HG02943 (cell line): ENCODE data around the gene WIPI1.
"Not testable (repeated sequence)": the region's sequence is repeated elsewhere in the genome, so short reads cannot be mapped to it uniquely, and the experiment has no call there.

ENCODE experiments used
- ATAC-seq: cut with Tn5 transposase; IDR thresholded peaks from one replicate; pipeline ENCODE4 v1.9.1; 2021; ENCODE audit warnings: mild to moderate bottlenecking, low read depth, moderate library complexity; ENCODE audit not compliant: unreplicated experiment

Gene WIPI1, protein sequence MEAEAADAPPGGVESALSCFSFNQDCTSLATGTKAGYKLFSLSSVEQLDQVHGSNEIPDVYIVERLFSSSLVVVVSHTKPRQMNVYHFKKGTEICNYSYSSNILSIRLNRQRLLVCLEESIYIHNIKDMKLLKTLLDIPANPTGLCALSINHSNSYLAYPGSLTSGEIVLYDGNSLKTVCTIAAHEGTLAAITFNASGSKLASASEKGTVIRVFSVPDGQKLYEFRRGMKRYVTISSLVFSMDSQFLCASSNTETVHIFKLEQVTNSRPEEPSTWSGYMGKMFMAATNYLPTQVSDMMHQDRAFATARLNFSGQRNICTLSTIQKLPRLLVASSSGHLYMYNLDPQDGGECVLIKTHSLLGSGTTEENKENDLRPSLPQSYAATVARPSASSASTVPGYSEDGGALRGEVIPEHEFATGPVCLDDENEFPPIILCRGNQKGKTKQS

DNA sequence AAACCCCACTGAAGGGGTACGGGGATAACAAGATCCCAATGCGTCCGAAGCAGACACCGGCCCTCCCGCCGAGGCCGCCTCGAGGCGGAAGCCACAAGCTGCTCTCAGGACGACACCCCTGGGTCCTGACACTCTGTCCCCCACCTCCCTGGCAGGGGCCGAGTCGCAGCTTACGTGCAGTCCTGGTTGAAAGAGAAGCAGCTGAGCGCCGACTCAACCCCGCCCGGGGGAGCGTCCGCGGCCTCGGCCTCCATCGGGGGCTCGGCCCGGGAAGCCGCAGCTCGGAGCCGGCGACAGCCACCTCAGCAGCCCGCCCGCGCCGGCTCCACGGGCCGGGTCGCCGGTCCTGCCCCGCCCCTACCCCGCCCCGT, at the start of gene WIPI1:
Gene WIPI1 (minus strand): TSS at position 329 of the 371 bp plus-strand sequence. CDS start 75 bp downstream, at position 254.
- peak; percentile 36 for ATAC-seq

DNA sequence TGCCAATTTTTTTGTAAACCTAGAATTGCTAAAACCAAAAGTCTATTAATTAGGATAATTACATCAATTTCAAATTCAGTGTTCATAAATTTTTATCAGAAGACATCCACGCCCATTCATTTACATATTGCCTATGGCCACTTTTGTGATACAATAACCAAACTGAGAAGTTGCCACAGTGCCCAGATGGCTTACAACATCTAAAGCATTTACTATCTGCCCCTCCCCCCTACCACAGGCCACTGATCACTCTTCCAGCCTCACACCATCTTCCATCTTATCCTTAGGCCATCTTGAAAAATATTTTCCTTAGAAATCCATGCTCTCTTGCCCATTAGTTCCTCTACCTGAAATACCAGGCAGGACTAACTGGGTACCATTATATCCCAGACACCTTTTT, 48.7 kb upstream of the WIPI1 start:
- ATAC-seq: no peak

DNA sequence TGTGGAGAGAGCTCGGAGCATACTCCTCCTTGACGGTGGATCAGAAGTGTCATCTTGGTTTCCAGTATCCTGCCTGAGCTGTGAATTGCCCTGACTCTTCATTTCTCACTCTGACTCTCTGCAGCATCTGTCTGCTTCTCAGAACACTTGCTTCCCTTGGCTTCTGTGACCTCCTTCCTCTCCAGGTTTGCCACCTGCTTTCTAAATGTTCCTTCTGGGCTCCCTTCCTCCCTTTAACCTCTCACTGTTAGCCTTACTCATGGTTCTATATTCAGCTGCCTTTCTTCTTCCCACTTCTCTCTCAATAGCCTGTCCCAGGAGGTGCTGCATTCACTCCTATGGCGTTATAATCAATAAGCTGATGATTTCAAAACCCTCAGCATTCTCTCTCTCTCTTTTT, 43.8 kb upstream of the WIPI1 start:
- no peak for ATAC-seq

DNA sequence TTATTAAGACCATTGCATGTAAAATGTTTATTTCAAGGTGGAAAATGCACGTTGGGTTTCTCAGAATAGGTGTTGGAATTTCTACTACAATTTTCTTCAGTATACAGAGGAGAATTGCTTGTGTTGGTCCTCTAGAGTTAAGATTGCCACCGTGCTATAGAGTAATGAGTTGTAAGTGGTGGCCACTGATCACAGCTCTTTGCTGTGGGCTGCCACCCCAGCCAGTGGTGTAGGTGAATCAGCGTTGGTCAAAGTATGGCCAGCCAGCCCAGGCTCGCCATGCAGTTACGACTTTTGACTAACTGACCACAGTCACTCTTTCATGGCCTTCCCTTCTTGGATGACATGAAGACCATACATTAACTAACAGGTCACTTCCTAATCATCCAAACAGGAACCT, 42.3 kb upstream of the WIPI1 start:
- no peak for ATAC-seq

DNA sequence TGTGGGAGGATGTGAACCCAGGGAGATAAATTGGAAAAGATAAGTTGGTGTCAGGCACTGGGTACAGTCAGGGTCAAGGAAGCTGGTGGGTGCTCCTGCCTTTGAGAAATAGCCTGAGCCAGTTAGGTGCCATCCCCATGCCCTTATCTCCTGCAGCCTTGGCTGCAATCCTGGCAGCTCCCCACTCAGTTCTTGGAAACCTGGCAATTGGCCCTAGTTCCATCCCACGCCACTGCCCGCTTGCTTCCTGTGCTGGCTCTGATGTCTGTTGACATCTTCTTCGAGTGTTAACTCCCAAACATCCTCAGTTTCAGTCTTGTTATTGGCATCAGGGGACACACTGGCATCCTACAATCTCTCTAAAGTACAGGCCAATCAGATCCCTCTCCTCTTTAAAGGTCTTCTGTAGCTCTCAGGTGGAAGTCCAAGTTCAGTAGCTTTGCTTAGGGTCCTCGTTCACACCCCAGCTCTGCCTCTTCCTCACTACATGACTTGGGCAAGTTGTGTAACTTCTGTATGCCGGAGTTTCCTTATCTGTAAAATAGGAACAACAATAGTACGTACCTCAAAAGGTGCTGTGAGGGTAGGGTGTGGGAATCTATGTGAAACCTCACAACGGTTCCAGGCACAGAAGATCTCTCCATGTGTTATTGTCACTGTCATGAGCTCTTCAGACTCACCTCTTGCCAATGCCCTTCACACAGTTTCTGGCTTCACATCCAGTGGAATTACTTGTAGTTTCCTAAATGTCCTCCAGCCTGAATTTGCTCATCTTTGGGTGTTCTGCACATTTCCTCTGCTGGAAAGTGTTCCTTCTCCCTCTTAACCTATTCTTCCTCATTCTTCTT, 41.4 kb upstream of the WIPI1 start:
- ATAC-seq: no peak

DNA sequence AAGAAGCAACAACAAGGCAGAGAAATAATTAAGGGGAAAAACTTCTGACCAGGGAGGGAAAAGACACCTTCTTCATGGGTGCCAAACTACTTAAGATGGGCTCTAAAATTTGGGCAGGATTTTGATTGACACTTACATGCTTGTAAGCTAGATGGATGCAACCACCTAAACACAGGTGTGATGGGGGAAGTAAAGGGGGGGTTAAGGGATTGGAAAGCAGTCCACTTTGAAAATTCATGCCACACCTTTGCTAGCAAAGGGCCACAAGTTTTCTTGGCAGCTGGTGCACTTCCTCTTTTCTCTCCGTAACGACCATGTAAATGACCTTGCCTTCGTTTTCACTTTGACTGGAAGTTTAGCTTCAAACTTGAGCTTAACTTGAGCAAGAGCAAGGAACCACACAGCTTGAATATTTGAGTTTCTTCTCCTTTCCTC, 40.6 kb upstream of the WIPI1 start:
- ATAC-seq: peak; percentile 96

DNA sequence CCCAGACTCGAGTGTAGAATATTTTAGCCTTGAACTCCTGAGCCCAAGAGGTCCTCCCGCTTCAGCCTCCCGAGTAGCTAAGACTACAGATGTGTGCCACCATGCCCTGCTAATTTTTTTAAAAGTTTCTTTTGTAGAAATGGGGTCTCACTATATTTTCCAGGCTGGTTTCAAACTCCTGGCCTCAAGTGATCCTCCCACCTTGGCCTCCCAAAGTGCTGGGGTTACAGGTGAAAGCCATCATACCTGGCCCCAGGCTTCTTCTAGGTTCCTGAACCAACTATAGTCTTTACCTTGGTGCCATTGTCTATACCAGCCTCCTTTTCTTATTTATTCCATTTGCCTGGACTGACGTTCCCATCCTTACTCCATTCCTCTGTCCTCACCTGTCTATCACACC, 37.8 kb upstream of the WIPI1 start:
- no peak for ATAC-seq

DNA sequence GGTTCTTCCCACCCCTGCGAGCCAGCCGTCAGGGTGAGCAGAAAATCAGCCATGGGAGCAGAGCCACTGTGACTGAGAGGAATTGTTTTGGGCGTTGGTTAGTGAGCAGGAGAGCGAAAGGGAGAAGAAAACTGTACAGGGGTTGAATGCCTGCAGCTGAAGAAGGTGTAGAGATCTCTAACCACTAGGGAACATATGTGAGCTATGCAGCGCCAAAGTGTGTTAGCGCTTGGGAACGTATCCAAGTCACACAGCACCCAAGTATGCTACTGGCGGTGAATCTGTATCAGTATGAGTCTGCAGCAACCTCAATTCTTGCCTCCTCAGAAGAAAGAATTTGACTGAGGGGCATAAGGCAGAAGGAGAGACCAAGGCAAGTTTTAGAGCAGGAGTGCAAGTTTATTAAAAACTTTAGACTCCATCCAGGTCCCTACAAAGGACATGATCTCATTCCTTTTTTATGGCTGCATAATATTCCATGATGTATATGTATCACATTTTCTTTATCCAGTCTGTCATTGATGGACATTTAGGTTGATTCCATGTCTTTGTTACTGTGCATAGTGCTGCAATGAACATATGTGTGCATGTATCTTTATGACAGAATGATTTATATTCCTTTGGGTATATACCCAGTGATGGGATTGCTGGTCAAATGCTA, 35.2 kb upstream of the WIPI1 start:
- not testable (repeated sequence) for ATAC-seq

DNA sequence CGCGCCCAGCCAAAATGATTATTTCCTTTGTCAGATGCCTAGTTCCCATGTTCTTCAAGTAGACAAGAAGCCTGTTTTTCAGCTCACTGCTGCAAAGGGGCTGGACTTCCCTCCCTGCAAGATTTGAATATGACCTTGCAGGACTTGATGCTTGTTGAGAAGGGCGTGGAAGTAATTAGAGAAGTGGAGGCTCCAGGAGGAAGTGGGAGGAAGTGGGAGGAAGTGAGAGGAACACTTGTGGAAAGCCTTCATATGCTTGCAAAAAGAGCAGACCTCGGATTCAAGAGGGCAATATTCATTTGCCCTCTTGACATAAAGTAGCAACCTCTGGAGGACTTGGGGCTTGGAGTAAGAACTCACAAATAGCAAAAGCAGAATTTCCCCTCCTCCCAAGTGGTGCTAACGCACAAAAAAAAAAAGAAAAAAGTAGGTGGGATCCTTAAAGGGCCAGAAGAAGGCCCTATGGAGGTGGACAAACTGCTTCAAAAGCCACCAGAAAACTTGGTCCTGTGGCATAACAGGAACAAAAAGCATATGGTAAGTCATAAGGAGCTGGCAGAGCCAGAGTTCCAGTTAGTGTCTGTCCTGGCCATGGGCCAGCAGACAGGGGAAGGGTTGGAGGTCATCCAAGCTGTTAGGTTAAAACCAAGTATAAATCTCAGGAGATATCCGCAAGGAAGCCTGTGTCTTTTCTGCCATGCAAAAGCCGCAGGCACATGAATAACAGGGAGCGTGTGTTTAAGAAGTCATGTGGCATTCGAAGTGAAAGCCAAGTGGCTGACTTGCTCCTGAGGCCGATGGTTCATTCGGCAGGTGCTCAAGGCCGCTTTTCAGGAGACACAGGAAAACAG, 34.3 kb upstream of the WIPI1 start:
- ATAC-seq: no peak

DNA sequence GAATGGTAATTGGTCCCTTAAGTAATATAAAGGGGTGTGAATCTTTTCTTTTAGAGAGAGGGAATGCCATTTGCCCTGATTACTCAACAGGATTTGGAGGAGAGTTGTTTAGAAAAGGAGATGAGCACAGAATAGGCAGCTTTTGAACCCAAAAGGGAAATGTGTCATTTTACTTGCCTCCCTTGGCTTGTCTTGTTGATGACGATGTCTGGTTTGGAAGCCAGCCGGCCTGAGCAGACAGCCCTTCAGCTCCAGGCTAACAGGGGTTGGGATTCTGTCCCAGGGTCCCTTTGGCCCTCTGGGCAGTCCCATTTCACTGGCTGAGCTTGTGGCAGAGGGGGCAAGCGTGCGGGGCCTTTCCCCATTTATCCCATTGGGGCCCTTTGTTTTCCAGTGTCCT, 32.6 kb upstream of the WIPI1 start:
- no peak for ATAC-seq

DNA sequence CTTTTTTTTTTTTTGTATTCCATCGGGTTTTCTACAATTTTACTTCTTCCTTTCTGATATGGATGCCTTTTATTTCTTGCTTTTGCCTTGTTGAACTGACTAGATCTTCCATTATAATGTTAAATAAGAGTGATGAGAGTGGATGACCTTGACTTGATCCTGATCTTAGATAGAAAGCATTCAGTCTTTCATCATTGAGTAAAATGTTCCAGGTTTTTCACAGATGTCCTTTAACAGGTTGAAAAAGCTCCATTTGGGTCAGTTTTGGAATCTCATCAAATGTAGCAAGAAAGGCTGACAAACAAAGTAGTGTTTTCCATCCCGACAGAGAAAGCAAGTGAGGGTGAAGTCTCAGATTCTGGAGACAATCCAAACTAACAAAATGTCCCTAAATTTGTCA, 27.2 kb upstream of the WIPI1 start:
- no peak for ATAC-seq

DNA sequence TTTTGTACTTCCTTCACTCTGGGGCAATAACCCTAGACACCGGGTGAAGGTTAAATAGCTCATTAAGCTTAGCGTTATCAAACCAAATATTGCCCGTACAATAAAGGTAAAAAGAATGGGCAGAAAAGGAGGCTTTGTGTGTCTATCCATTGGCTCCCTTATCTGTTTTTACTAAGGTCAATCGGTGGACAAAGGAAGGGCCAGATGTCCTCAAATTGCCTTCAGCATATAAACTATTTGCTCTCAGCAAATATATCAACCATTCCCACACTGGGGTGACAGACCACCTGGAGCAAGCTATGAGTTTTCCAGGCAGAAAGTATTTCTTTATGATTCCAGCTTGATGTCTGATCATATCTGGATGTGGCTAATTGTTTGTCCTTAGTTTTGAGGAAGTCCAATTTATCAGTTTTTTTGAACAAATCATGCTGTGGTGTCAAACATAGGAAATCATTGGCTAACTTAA, 25.3 kb upstream of the WIPI1 start:
- no peak for ATAC-seq

DNA sequence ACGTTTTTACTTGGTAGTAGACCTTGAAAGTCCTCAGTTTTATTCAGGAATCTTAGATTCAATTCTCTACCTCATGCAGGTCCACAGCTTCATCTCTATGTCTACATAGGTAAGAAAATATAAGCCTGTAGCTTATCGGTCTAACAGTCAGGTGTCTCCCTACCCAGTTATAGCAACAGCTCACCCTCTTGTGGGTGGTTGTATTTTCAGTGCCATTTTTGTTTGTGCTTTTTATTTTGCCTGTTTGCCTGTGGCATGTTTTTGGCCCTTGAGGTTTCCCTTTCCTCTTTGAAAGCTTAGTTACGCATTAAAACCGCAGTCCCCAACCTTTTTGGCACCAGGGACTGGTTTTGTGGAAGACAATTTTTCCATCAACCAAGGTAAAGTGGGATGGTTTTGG, 23.6 kb upstream of the WIPI1 start:
- no peak for ATAC-seq

DNA sequence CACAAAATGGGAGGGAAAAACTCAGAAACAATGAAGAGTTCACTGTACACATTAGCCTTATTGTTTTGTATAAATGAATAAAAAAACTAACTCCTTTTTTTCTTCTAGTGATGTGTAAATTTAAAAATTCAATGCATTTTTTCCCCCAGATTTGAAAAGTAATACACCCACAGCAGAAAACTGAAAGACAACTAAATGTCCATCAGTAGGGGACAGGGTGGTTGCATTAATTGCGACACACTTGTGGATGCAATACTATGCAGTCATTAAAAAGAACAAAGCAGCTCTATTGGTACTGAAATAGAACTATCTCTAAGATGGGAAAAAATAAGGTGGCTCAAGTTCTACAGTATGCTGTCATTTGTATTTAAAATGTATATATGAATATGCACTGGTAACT, 13.7 kb upstream of the WIPI1 start:
- ATAC-seq: no peak

DNA sequence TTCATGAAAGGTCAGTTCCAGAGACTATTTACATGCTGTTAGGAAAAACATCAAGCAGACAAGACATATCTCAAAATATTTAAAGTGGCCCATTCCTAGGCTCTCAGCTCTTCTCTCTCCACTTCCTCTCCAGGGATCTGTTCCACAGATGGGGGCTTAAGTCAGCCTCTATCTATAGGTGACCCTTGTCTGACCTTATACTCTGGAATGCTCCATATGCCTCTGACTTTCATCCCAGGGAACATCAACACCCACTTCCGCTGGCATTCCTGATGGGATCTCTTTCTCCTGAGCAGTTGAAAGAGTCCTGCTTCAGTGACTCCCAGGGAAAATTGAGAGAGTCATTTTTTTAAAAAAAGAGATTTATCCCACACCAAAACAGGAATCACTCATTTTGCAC, 11.5 kb upstream of the WIPI1 start:
- ATAC-seq: no peak

DNA sequence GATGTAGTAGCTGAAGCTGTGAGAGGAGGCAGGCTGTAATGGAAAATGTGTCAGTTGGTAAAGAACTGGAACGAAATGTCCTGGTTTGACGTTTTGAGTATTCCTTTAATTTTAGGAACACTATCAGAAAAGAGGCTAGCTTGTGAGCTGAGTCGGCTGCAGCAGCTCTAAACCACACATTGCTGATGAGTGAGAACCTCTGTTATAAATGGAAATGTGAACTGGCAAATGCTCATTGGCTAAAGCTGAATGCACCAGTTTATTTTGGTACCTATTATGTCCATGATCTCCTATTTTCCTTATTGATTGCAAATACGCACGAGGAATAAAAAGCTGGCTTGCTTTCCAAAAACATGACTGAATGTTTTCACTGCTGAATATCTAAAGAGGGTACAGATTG, 11.0 kb upstream of the WIPI1 start:
- no peak for ATAC-seq

DNA sequence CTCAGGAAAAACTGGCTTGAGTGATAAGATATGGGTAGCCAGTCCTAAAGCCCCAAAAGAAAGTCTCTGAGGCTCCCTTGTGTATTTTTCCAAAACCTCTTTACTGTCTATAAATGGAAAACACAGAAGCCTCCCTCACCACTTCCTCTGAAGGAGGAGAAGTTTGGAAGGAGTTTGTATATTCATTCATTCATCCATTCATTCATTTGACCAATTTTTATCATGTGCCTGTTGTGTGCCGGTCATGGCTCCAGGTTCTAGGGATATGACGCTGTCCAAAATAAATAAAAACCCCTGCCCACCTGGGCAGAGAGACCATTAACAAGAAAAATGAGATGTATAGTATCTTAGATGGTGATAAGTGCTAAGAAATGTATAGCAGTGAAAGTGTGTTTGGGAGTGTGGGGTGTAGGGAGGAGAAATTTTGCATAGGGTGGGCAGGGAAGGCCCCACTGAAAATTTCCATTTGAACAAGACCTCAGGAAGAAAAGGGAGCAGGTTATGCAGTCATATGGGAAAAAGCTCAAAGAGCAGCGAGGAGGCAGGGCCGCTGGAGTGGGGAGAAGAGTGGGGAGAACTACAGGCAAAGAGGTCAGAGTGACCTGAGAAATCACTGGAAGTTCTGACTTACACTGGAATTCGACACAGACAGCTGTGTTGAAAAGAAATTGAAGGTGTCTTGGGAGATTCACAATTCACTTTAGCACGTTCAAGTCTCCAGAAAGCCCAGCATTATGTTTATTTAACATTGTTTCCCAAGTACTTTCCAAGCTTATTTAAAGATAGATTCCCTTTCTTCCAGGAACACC, 6.1 kb upstream of the WIPI1 start:
- no peak for ATAC-seq

DNA sequence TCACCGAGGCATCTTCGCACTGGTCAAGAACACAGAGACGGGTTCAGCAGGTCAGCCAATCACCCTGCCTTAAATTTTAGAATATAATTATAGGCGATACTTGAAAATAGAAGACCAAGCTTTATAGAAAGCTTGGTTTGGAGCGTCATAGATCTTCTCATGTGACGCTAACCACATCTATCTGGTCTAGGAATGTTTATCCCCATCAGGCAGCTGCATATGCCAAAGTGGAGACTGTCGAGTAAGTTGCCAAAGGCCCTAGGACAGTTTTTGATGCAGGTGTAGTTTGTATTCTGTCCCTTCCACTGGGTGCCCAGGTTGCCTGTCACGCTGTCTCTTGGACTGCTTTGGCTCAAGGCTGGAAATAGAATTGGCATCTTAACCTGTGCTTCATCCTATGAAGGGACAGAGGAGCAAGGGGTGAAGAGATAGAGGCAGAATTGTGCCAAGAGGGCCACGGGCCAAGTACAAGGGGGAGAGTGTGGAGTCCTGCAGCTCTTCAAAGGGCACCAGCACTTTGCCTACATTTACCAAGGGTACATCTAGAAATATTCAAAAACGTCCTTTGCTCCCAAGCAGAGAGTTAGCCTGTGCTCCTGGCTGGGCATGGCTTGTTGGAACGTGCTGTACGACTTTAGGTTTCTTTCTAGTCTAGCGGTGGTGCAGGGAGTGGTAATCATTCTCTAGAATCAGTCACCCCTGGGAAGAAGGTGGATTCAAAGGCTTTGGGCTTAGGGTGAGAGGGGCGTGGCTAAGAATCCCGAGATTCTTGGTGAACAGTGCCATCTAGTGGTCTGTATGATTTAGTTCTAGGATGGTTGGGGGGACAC, 5.3 kb upstream of the WIPI1 start:
- ATAC-seq: no peak
